ENCODE results near the gene ATP8A1.
"Not testable (repeated sequence)": the region's sequence is repeated elsewhere in the genome, so short reads cannot be mapped to it uniquely, and the experiment has no call there.

The ATP8A1 gene

DNA sequence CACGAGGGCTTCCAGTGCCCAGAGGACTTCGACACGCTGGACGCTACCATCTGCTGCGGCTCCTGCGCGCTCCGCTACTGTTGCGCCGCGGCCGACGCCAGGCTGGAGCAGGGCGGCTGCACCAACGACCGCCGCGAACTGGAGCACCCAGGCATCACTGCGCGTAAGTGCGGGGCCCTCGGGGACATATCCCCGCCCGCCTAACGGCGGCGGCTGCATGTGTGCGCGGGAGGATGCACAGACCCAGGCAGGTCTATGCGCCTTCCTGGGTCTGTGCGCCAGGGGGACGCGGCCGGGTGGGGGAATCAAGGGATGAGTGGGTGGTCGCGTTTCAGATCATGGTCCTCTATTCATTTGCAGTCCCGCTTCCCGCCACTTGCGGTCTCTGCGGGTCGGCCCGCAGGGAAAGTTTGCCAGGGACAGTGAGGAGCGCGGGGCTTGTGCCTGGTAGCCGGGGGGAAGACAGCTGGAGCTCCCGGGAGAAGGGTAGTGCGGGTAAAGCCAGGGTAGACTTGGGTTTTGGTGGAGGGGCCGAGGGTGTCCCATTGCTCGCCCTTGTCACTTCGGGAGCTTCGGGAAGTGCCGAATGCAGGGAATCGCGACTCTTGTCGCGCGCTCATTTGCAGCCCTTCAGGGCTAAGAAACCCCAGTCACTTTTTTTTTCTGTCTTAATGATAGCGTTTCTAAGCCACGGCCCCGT lies 258.6 kb downstream of the ATP8A1 start:
- DNase-seq: no peak

DNA sequence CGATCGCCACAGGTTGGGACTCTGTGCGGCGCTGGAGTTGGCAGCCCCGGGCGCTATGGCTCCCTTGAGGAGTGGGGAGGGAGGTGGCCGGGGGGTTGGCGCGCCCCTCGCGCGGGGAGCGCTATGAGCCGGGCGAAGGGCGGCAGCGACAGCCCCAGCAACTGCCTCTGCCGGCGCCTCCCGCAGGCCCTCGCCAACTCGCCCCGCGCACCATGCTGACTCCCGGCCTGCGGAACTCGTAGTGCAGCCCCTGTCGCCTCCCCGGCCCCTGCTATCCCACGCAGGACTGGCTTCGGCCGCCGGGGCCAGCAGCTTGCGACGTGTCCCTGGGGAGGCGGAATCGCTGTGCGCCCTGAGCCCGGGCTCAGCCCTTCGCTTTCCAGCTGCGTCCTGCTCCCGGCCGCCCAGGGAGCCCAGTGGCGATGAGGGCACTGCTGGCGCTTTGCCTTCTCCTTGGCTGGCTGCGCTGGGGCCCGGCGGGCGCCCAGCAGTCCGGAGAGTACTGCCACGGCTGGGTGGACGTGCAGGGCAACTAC lies 259.2 kb downstream of the ATP8A1 start:
- no peak for DNase-seq

DNA sequence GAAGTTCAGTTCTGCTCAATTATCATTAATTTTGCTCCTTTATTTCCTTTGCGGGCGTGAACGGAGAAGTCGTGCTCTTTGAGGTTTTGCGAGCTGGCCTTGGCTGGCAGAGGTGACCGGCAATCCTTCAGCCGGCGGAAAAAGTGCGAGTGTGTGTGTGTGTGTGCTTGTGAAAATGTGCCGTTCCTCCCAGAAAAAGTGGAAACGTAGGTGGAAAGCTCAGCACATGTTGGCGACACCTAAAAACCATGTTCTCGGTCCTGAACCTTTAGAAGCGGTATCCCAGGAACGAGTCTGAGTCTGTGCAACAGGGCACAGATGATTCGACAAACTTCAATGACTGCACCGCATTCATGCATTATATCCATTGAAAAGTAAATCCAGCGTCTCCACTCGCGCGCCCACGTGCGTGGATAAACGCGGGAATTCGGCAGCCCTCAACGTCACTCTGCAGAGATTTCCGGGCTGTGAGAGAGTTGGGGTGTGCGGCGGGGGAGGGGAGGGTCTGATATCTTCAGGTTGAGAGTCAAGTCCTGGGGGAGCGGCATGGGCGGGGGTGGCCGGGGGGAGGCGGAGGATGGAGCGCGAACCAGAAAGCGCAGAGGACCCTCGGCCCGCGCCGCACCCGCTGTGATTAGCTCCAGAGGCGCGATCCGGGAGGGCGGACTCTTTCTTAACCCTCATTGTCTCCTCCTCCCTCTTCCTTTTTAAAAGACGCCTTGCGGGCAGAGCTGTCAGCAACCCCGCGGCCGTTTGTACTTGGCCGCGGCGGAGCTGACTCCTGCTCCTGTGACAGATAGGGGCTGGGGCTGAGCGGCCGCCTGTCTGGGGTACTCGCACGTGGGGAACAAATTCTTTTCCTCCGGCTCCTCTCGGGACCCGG lies 259.9 kb downstream of the ATP8A1 start, which contains the start of gene SHISA3:
Gene SHISA3, plus strand, starts transcription at position 737 of the 883 bp plus-strand sequence. CDS start 569 bp downstream, outside the sequence.
- DNase-seq: no peak

GRCh38 chr4:42396361-42396751 lies 260.5 kb downstream of the ATP8A1 start:
- no peak for DNase-seq

GRCh38 chr4:42395595-42395994 lies 261.3 kb downstream of the ATP8A1 start:
- DNase-seq: no peak

DNA sequence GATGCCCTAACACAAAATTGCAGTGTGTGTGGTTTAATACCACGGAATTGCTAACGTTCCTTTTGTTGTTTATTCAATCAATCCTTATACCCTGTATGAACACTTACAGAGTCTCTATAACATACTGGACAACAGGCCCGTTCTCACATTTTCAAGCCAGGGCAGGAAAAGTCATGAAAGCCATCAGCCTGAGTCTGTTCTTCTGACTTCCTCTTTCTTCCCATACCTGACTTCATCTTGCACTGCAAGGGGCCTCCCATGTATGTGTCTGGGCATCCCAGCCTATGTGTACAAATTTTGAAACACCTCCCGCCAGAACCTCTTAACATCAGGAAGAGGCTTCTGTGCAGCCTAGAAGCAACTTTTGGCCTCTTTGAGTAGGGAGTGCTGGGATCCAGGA lies 264.5 kb downstream of the ATP8A1 start:
- DNase-seq: no peak

- DNase-seq: no peak
Measured at GRCh38 chr4:42391981-42392380, 264.9 kb downstream of the ATP8A1 start.

- DNase-seq: no peak
Measured at GRCh38 chr4:42391355-42391664, 265.6 kb downstream of the ATP8A1 start.

- no peak for DNase-seq
Measured at GRCh38 chr4:42390622-42391354, 266.1 kb downstream of the ATP8A1 start.

GRCh38 chr4:42385516-42385915 lies 271.4 kb downstream of the ATP8A1 start:
- DNase-seq: no peak

GRCh38 chr4:42381666-42382065 lies 275.2 kb downstream of the ATP8A1 start:
- no peak for DNase-seq

GRCh38 chr4:42377497-42377896 lies 279.4 kb downstream of the ATP8A1 start:
- DNase-seq: no peak

DNA sequence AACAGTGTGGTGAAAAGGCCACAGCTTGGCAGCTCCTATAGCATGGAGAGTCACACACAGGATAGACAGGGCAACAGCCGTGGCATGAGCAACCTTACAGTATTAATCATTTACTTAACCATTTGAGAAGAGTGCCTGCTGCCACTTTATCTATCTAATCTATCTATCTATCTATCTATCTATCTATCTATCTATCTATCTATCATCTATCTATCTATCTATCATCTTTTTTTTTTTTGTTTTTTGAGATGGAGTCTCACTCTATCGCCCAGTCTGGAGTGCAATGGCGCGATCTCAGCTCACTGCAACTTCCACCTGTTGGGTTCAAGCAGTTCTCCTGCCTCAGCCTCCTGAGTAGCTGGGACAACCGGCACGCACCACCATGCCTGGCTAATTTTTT lies 284.6 kb downstream of the ATP8A1 start:
- not testable (repeated sequence) for DNase-seq

DNA sequence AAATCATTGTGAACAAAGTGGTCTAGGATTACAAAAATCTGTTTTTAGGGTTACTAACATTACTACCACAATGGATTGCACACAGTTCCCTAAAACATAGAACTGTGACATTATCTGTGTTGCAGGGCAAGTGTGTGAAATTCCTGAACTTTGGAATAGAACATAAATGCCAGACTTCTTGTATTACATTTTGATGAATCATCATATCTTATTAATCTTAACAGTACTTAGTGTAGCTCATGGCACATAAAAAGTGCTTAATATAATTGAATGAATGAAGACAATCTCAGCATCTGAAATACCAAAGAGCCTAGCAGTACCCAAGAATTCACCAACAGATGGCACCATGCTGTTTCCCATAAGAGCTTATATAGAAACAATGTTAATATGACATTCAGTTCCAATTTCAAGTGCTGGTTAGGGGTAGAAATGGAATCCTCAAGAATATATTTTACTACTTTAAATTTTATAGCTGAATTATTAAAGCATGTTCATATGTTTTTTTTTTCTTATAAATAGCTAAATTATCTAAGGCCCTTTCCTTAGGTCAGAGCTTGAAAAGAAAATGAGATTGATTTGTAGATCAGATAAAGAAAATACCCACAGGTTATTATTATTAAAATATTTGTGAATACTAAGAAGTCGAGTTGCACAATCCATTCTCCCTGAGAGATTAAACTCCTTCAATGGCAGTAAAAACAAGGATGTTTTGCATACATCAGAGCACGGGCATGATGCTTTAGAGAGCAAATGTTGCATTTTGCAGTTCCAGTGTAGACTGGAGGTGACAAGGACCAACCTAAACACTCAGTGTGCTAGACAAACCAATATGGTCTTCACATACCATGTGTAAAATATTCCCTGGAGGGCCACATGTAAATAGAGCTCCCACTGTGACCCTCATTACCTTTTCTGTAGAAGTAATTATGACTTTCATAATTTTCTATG lies 285.3 kb downstream of the ATP8A1 start:
- peak; percentile 2 for DNase-seq

DNA sequence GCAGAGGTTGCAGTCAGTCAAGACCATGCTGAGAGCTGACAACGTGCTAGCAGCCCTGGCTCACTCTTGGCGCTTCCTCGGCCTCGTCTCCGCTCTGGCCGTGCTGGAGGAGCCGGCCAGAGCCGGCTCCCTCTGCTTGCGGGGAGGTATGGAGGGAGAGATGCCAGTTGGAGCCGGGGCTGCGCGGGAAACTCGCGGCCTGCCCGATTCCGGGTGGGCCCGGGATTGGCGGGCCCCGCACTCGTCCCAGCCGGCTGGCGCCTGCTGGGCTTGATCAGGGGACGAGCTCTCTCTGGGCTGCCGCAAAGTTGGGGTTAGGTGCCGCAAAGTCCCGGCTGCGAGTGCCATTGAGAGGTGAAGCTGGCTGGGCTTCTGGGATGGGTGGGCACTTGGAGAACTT lies 287.4 kb downstream of the ATP8A1 start:
- no peak for DNase-seq

DNA sequence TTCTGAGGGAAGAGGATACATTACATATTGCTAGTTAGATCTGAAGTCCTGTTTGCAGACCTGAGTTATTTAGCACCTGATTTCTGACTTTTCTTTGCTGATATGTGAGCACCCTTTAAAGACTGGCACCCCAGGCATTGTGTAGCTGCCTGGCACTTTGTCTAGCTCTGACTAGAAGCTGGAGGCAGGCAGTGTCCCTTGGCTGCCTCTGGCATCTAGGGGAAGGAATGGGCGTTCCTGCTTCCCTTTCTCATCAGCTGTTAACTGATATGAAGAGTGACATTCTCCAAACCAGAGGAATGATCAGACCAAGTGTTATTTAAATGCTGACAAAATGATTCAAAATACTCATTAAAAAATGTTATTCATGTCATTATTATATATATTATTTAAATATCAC lies 289.9 kb downstream of the ATP8A1 start:
- DNase-seq: no peak

GRCh38 chr4:42364266-42365053 lies 292.4 kb downstream of the ATP8A1 start:
- DNase-seq: no peak

DNA sequence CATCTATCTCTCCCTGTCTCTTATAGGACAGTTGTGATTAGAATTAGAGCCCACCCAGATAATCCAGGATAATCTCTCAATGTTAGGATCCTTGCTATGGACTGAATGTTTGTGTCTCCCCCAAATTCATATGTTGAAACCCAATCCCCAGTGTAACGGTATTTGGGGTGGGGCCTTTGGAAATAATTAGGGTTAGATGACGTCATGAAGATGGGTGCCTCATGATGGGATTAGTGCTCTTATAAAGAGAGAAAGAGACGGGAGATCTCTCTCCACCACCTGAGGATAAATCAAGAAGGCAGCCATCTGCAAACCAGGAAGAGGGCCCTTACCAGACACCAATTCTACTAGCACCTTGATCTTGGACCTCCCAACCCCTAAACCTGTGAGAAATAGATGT lies 293.3 kb downstream of the ATP8A1 start:
- DNase-seq: no peak

GRCh38 chr4:42362591-42362990 lies 294.3 kb downstream of the ATP8A1 start:
- DNase-seq: no peak

GRCh38 chr4:42361456-42361855 lies 295.4 kb downstream of the ATP8A1 start:
- no peak for DNase-seq

DNA sequence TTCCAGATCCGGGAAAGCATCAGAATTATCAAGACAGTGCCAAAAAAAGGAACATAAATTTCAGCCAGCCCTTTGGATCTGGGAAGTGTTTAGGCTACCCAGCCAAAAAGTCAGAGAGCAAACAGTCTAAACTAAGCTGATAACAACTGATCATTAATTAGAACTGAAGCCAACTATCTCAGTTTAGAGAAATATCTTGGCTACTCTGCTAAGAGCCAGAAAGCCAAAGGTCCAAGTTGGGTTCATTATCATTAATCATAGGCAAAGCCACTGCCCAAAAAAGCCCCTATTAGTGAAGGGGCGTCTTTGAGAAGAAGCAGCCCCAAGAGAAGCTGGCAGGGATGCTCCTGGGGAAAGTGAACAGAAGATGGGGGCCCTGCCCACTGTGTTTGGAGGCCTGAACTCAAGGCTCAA lies 296.6 kb downstream of the ATP8A1 start:
- no peak for DNase-seq
